Measurements from ENCODE around the gene ADAMTSL2.

ADAMTSL2 gene

GRCh38 chr9:133571896-133572595, 37.5 kb downstream of the ADAMTSL2 start:
- in situ Hi-C loops (cut with MboI; ENCODE audit: low sequenced_read_pairs) = no loop called here

GRCh38 chr9:133572821-133573361, 38.4 kb downstream of the ADAMTSL2 start:
- in situ Hi-C loops (cut with MboI; ENCODE audit: low sequenced_read_pairs) = no loop called here

GRCh38 chr9:133573791-133574515, 39.4 kb downstream of the ADAMTSL2 start:
- in situ Hi-C loops (cut with MboI; ENCODE audit: low sequenced_read_pairs) = no loop called here

- in situ Hi-C loops (cut with MboI; ENCODE audit: low sequenced_read_pairs) = no loop called here
These were observed 40.3 kb downstream of the ADAMTSL2 start for GRCh38 chr9:133574771-133575170.

GRCh38 chr9:133575186-133576030, 40.9 kb downstream of the ADAMTSL2 start:
- in situ Hi-C loops (cut with MboI; ENCODE audit: low sequenced_read_pairs) = no loop called here

- in situ Hi-C loops (cut with MboI; ENCODE audit: low sequenced_read_pairs) = no loop called here
These were observed 41.7 kb downstream of the ADAMTSL2 start for GRCh38 chr9:133576031-133576874.

GRCh38 chr9:133576875-133577736, 42.6 kb downstream of the ADAMTSL2 start:
- in situ Hi-C loops (cut with MboI; ENCODE audit: low sequenced_read_pairs) = no loop called here

- in situ Hi-C loops (cut with MboI; ENCODE audit: low sequenced_read_pairs) = no loop called here
These were observed 43.2 kb downstream of the ADAMTSL2 start for GRCh38 chr9:133577737-133578112.

GRCh38 chr9:133578524-133579441, 44.3 kb downstream of the ADAMTSL2 start:
- in situ Hi-C loops (cut with MboI; ENCODE audit: low sequenced_read_pairs) = no loop called here

GRCh38 chr9:133579601-133580418, 45.3 kb downstream of the ADAMTSL2 start:
- in situ Hi-C loops (cut with MboI; ENCODE audit: low sequenced_read_pairs) = no loop called here

GRCh38 chr9:133580419-133580738, 45.9 kb downstream of the ADAMTSL2 start:
- in situ Hi-C loops (cut with MboI; ENCODE audit: low sequenced_read_pairs) = no loop called here

GRCh38 chr9:133581011-133581410, 46.5 kb downstream of the ADAMTSL2 start:
- in situ Hi-C loops (cut with MboI; ENCODE audit: low sequenced_read_pairs) = no loop called here

GRCh38 chr9:133581513-133582343, 47.2 kb downstream of the ADAMTSL2 start:
- in situ Hi-C loops (cut with MboI; ENCODE audit: low sequenced_read_pairs) = no loop called here

- in situ Hi-C loops (cut with MboI; ENCODE audit: low sequenced_read_pairs) = no loop called here
These were observed 48.1 kb downstream of the ADAMTSL2 start for GRCh38 chr9:133582501-133583045.

GRCh38 chr9:133583111-133583510, 48.6 kb downstream of the ADAMTSL2 start:
- in situ Hi-C loops (cut with MboI; ENCODE audit: low sequenced_read_pairs) = no loop called here

- in situ Hi-C loops (cut with MboI; ENCODE audit: low sequenced_read_pairs) = no loop called here
These were observed 49.1 kb downstream of the ADAMTSL2 start for GRCh38 chr9:133583586-133583985.

- in situ Hi-C loops (cut with MboI; ENCODE audit: low sequenced_read_pairs) = no loop called here
These were observed 49.7 kb downstream of the ADAMTSL2 start for GRCh38 chr9:133584167-133584558.

Data from hTERT RPE-1 (cell line).